HTR-8/SVneo (cell line): ENCODE results near the gene FHAD1.

Experiments
- DNase-seq: peaks from one replicate; pipeline ENCODE4 v3.0.0; 2011; ENCODE audit warnings: low spot score, mixed read lengths; ENCODE audit not compliant: insufficient read length
- FAIRE-seq: peaks from 2 replicates; lab custom pipeline; 2011; peaks lifted over from hg19 to GRCh38; lab: Jason Lieb, UNC

FHAD1 gene

GRCh38 chr1:15272782-15273127, 25.7 kb downstream of the FHAD1 start:
- no peak for DNase-seq
- FAIRE-seq = no peak

GRCh38 chr1:15273274-15273673, 26.3 kb downstream of the FHAD1 start:
- no peak for DNase-seq

GRCh38 chr1:15275921-15276683, 29.1 kb downstream of the FHAD1 start:
- DNase-seq = no peak
- no peak for FAIRE-seq

More at GRCh38 chr1:15273274-15273673, 26.3 kb downstream of the FHAD1 start:
- no peak for FAIRE-seq

GRCh38 chr1:15276691-15277446, 29.8 kb downstream of the FHAD1 start:
- FAIRE-seq (no peak), DNase-seq (no peak)

- DNase-seq = no peak
- FAIRE-seq = no peak
Observed at GRCh38 chr1:15277447-15277838, 30.4 kb downstream of the FHAD1 start.

GRCh38 chr1:15277933-15278332, 30.9 kb downstream of the FHAD1 start:
- FAIRE-seq (no peak), DNase-seq (no peak)

- DNase-seq = no peak
- no peak for FAIRE-seq
Observed at GRCh38 chr1:15279576-15280230, 32.7 kb downstream of the FHAD1 start.

- no peak for DNase-seq
- no peak for FAIRE-seq
Observed at GRCh38 chr1:15280416-15280815, 33.4 kb downstream of the FHAD1 start.

GRCh38 chr1:15282038-15282437, 35.0 kb downstream of the FHAD1 start:
- FAIRE-seq = no peak

GRCh38 chr1:15282810-15283474, 35.9 kb downstream of the FHAD1 start:
- FAIRE-seq (no peak), DNase-seq (no peak)

More at GRCh38 chr1:15282038-15282437, 35.0 kb downstream of the FHAD1 start:
- no peak for DNase-seq

- FAIRE-seq = no peak
Observed at GRCh38 chr1:15283526-15283925, 36.5 kb downstream of the FHAD1 start.

GRCh38 chr1:15286452-15286851, 39.4 kb downstream of the FHAD1 start:
- FAIRE-seq (no peak), DNase-seq (no peak)

More at GRCh38 chr1:15283526-15283925, 36.5 kb downstream of the FHAD1 start:
- DNase-seq = peak; percentile 51

GRCh38 chr1:15287035-15287979, 40.3 kb downstream of the FHAD1 start:
- FAIRE-seq = no peak

GRCh38 chr1:15288173-15288926, 41.3 kb downstream of the FHAD1 start:
- FAIRE-seq (no peak), DNase-seq (no peak)

More at GRCh38 chr1:15287035-15287979, 40.3 kb downstream of the FHAD1 start:
- no peak for DNase-seq

GRCh38 chr1:15289251-15289651, 42.2 kb downstream of the FHAD1 start:
- FAIRE-seq (no peak), DNase-seq (no peak)

GRCh38 chr1:15290382-15290781, 43.4 kb downstream of the FHAD1 start:
- no peak for FAIRE-seq
- DNase-seq = no peak

GRCh38 chr1:15295696-15296095, 48.7 kb downstream of the FHAD1 start:
- no peak for DNase-seq
- no peak for FAIRE-seq

- DNase-seq = no peak
Observed at GRCh38 chr1:15296585-15297321, 49.7 kb downstream of the FHAD1 start.

More at GRCh38 chr1:15296585-15297321, 49.7 kb downstream of the FHAD1 start:
- no peak for FAIRE-seq
